Fibroblast of villous mesenchyme (primary cell): ENCODE measurements around the gene GSE1. TPM values are rescaled to one million over a fixed set of nuclear protein-coding genes. Genes with fewer than 3 reads are reported as not detected.

Source experiments
- DNase-seq: peaks from one replicate; pipeline ENCODE4 v3.0.0-alpha.2; 2010; ENCODE audit warnings: low read depth
- H3K4me3 ChIP-seq: 2 replicates; pipeline ENCODE4 v1.5.1; 2011; ENCODE audit warnings: low read depth, mild to moderate bottlenecking, low read length
- total RNA-seq: library from RNA; depleted of rRNA; stranded (reverse); fragments of >200 nt; gene quantifications from 2 replicates; pipeline ENCODE4 v1.2.3, GENCODE V29; 2012
- TF ChIP-seq, protein P1 (sequence below): IDR thresholded peaks from 2 replicates; pipeline ENCODE4 v1.5.1; 2012; ENCODE audit warnings: low read depth, mild to moderate bottlenecking, low read length; ENCODE audit not compliant: insufficient read depth

GSE1 gene
- total RNA-seq, 1 donor = 48.4 TPM

DNA sequence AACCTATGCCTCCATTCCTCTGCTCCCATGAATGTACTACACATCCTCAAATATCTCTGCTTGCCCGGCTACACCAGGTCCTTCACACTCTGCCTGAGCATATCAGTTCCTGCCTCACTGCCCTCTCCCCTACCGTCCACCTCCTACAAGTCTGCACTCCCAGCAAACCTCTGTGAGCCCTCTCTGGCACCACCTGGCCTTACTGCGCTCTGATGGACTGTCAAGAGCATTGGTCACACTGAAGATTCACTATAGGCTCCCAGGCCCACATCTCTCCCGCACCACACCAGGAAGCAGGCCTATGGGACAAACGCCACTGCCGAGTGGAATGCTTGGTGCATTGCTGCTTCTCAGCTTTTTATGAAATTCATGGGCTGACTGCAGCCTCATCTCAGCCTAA, 66.7 kb downstream of the GSE1 start:
- no peak overlapping the region for H3K4me3 ChIP-seq
- DNase-seq = no peak
- TF ChIP-seq, protein P1, sequence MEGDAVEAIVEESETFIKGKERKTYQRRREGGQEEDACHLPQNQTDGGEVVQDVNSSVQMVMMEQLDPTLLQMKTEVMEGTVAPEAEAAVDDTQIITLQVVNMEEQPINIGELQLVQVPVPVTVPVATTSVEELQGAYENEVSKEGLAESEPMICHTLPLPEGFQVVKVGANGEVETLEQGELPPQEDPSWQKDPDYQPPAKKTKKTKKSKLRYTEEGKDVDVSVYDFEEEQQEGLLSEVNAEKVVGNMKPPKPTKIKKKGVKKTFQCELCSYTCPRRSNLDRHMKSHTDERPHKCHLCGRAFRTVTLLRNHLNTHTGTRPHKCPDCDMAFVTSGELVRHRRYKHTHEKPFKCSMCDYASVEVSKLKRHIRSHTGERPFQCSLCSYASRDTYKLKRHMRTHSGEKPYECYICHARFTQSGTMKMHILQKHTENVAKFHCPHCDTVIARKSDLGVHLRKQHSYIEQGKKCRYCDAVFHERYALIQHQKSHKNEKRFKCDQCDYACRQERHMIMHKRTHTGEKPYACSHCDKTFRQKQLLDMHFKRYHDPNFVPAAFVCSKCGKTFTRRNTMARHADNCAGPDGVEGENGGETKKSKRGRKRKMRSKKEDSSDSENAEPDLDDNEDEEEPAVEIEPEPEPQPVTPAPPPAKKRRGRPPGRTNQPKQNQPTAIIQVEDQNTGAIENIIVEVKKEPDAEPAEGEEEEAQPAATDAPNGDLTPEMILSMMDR = no peak

DNA sequence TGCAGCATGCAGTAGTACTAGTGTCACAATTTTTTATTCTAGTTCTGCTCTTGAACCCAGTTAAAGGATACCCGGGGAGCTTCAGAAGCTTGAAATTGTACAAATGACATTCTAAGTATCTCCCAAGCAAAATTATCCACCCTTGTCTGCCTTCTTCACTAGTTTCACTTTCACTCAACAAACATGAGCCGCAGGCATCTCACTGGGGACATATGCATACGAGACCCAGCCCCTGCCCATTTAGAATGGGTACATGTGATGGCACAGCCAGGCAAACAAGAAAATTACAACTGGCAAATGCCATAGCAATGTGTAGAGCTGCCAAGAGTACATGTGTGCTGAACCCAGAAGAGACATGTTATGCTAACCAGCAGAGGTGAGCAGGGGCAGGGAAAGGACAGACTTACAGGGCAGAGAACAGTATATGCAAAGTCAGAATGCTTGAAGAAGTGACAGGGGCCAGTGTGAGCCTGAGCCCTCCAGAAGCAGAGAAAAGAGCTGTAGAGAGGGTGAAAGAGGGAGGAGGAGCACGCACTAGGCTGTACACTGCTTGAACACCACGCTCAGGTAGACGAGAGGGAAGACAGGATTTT, 67.3 kb downstream of the GSE1 start:
- no peak for DNase-seq
- no peak overlapping the region for H3K4me3 ChIP-seq
- TF ChIP-seq, protein P1 = no peak

DNA sequence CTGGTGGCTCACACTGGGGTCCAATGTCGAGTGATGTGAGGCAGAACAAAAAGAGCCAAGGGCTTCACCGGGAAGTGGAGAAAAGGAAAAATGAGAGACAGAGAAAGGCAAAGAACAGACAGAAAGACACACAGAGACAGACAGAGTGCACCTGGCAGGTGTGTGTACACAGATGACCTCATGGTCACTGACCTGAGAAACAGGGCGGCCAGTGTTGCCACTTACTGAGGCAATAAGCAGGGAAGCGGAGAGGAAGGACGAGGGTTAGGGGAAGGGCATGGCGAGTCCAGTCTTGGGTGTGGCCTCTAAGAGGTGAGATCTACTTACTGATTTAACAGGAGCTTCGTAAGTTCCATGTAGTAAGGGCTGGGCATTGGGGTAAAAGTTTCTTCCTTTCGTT, 68.1 kb downstream of the GSE1 start:
- H3K4me3 ChIP-seq = no peak overlapping the region
- TF ChIP-seq, protein P1 = no peak
- DNase-seq = no peak

DNA sequence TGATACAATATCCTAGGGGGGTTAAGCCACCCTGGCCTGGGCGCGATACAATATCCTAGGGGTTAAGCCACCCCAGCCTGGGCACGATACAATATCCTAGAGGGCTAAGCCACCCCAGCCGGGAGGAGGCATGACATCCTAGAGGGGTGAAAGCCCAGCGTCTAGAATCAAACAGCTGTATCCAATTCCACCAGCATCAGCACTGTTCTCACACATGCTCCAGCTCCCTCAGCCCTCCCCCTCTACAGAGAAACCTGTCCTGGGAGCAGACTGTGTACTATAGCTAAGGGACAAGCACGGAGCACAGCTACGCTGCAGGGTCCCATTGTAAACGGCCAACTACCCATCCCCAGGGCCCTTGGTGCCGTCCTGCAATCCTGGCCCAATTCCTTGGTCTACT, 69.4 kb downstream of the GSE1 start:
- TF ChIP-seq, protein P1 = no peak
- no peak overlapping the region for H3K4me3 ChIP-seq
- DNase-seq = no peak

DNA sequence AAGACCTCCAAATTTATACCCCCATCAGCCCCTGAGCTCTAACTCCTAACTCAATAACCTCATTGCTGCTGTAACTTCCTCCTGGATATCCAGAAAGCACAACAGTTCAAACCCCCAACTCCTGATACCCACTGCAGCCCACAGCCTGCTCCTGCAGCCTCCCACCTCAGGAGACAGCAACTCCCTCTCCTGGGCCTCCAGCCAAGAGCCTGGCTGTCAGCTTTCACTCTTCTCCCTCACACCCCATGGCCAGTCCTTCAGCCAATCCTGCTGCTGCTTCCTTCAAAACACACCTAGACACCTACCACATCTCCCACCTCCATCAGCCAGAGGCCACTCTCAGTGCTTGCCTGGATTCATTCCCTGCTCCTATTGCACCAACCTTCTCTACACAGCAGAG, 70.2 kb downstream of the GSE1 start:
- no peak overlapping the region for H3K4me3 ChIP-seq
- no peak for DNase-seq
- TF ChIP-seq, protein P1 = no peak

DNA sequence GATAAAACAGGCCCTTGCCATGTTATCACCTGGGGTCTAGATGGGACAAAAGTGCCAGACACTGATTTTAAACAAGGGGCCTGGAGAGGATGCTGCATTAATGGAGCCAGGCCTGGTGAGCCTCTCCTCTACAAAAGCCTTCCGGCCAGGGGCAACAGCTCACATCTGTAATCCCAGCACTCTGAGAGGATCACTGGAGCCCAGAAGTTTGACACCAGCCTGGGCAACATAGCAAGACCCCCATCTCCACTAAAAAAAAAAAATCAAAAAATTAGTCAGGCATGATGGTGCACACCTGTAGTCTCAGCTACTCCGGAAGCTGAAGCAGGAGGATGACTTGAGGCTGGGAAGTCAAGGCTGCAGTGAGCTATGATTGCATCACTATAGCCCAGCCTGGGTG, 72.1 kb downstream of the GSE1 start:
- TF ChIP-seq, protein P1 = no peak
- DNase-seq = no peak
- H3K4me3 ChIP-seq = no peak overlapping the region
